Measurements from ENCODE around the gene PRM1. TPM values are rescaled to one million over a fixed set of nuclear protein-coding genes. Genes with fewer than 3 reads are reported as not detected.
A peak's percentile ranks its signal among the peaks of the same experiment; 100 is the strongest.

PRM1 gene
- total and polyA plus RNA-seq, 2 experiments from 2014 or later: not detected

DNA sequence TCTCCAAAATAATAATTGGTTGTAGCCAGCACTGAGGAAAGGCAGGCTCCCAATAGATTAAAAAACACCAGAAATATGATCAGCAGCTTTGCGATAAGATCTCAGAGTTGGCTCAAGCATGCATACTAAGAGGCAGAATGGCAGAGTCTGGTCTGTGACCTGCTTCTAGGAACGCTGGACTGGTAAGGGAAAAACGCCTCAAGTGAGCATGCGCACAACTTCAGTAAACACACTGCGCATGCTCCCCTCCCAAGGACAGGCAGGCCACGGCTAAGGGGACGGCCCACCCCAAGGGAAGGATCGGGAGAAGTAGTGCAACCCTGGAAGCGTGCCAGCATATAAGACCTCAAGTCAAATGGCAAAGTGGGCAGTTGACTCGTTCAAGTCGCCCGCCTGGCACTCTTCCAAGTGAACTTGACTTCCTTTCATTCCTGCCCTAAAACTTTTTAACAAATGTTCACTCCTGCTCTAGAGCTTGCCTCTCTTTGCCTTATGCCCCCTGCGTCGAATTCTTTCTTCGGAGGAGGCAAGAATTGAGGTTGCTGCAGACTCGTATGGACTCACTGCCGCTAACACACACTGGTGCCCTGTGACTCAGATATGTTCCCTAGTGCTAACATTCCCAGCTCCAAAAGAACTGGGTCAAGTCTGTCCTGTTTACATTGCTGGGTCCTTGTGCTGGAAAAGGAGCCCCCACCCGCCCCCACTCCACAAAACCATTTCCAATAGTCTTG, 22.4 kb upstream of the PRM1 start:
- TF ChIP-seq EZH2phosphoT487 (IDR thresholded peaks at IDR 0.05; ENCODE audit: insufficient read depth, low read depth): no peak
- TF ChIP-seq EZH2 (IDR thresholded peaks at IDR 0.05; ENCODE audit: insufficient read depth, poor library complexity, severe bottlenecking): no peak
- 73 to 77% methylated on average over 17 to 18 of the region's 18 CpGs for WGBS, 2 experiments (ENCODE audit: low coverage in 1 of 2, low lambda C conversion rate in 2 of 2, missing lambda C conversion rate in 2 of 2)
- in situ Hi-C loops (cut with MboI): no loop called here
- no peaks in the 10 kb centered on the region for H3K79me2 ChIP-seq (ENCODE audit: insufficient read depth)
- no peaks in the 10 kb centered on the region for H3K36me3 ChIP-seq (ENCODE audit: low read depth)
- no peaks in the 10 kb centered on the region for H4K20me1 ChIP-seq (ENCODE audit: insufficient read depth)
- no peak for DNase-seq
- H3K4me3 ChIP-seq: no peak overlapping the region
- no peaks in the 10 kb centered on the region for H3F3A ChIP-seq (ENCODE audit: insufficient read depth)
- H3K27ac ChIP-seq: no peak overlapping the region
- H3K9me2 ChIP-seq (ENCODE audit: insufficient read depth): no peaks in the 10 kb centered on the region
- H3K4me1 ChIP-seq (ENCODE audit: insufficient read depth): no peaks in the 10 kb centered on the region
- H3K27me3 ChIP-seq (replicated peaks; ENCODE audit: insufficient read depth): no peaks in the 10 kb centered on the region
- no peak overlapping the region for H2AFZ ChIP-seq
- no peaks in the 10 kb centered on the region for H3K9me3 ChIP-seq (ENCODE audit: low read depth)
- no peak overlapping the region for H3K4me2 ChIP-seq (ENCODE audit: unreplicated experiment)
- H3K9ac ChIP-seq: no peak overlapping the region

DNA sequence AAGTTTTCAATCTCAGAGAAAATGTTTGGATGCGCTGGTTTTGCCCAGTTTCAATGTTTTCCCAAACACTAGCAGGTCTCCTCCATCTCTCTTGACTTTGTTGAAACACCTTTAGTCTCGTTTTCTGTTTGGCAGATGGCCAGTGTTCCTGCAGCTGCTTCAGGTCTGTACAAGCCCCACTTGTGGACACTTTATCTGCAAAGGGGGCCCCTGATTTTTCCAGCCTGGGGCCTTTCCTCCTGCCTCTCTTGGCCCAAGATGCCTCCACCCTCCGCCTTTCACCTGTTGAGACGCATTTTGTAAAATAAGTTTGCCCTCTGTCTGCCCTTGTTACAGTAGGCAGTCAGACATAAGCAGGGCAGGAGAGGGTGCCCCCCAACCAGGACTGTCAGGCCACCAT, 21.8 kb upstream of the PRM1 start:
- H3K9me3 ChIP-seq (ENCODE audit: low read depth): no peaks in the 10 kb centered on the region
- no peak overlapping the region for H3K4me3 ChIP-seq
- H3K4me1 ChIP-seq (ENCODE audit: insufficient read depth): no peaks in the 10 kb centered on the region
- no peak overlapping the region for H3K4me2 ChIP-seq (ENCODE audit: unreplicated experiment)
- no peaks in the 10 kb centered on the region for H4K20me1 ChIP-seq (ENCODE audit: insufficient read depth)
- H3F3A ChIP-seq (ENCODE audit: insufficient read depth): 0 out of 2 replicates have a peak, but pooled peaks cover 4% of the 10 kb centered on the region
- H3K36me3 ChIP-seq (ENCODE audit: low read depth): no peaks in the 10 kb centered on the region
- no peaks in the 10 kb centered on the region for H3K79me2 ChIP-seq (ENCODE audit: insufficient read depth)
- H2AFZ ChIP-seq: no peak overlapping the region
- H3K9ac ChIP-seq: no peak overlapping the region
- TF ChIP-seq EZH2phosphoT487 (IDR thresholded peaks at IDR 0.05; ENCODE audit: insufficient read depth, low read depth) (no peak), EZH2 (IDR thresholded peaks at IDR 0.05; ENCODE audit: insufficient read depth, poor library complexity, severe bottlenecking) (no peak)
- in situ Hi-C loops (cut with MboI): no loop called here
- no peaks in the 10 kb centered on the region for H3K27me3 ChIP-seq (replicated peaks; ENCODE audit: insufficient read depth)
- no peaks in the 10 kb centered on the region for H3K9me2 ChIP-seq (ENCODE audit: insufficient read depth)
- 56 to 64% methylated on average over 4 of the region's 4 CpGs for WGBS, 2 experiments (ENCODE audit: low coverage in 1 of 2, low lambda C conversion rate in 2 of 2, missing lambda C conversion rate in 2 of 2)
- no peak overlapping the region for H3K27ac ChIP-seq
- DNase-seq: no peak

DNA sequence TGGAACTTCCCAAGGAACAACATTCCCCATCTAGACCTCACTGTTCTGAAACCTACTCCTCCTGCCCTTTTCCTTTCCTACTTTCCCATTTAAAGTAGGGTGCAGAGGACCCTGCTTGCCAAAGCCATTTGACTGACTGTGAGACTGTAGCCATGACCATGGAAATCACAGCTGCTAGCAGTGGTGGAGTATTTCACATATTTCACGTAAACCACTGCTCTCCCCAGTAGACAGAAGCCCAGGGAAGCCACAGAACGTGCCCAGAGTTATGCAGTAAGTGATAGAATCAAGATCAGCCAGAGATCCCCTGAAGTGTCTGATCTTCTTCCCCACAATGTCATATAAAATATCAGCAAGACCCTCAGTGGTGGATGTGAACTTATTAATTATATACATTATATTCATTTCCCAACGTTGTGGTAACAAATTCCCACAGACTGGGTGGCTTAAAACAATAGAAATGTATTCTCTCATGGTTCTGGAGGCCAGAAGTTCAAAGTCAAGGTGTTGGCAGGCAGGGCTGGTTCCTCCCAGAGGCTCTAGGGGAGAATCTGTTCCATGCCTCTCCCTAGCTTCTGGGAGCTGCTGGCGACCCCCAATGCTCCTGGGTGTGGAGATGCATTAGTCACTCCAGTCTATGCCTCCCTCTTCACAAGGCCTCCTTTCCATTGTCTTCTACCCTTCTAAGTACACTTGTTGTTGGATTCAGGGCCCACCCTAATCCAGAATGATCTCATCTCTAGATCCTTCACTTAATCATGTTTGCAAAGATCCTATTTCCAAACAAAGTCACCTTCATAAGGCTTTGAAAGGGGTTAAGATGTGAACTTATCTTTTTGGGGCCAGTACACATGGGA, 20.7 kb upstream of the PRM1 start:
- in situ Hi-C loops (cut with MboI): no loop called here
- H3K27me3 ChIP-seq (replicated peaks; ENCODE audit: insufficient read depth): no peaks in the 10 kb centered on the region
- TF ChIP-seq EZH2 (IDR thresholded peaks at IDR 0.05; ENCODE audit: insufficient read depth, poor library complexity, severe bottlenecking): no peak
- TF ChIP-seq EZH2phosphoT487 (IDR thresholded peaks at IDR 0.05; ENCODE audit: insufficient read depth, low read depth): no peak
- no peak overlapping the region for H3K9ac ChIP-seq
- H3K27ac ChIP-seq: no peak overlapping the region
- H3K9me2 ChIP-seq (ENCODE audit: insufficient read depth): no peaks in the 10 kb centered on the region
- H3K4me3 ChIP-seq: no peak overlapping the region
- H3K4me2 ChIP-seq (ENCODE audit: unreplicated experiment): no peak overlapping the region
- H3F3A ChIP-seq (ENCODE audit: insufficient read depth): 0 out of 2 replicates have a peak, but pooled peaks cover 4% of the 10 kb centered on the region
- H3K4me1 ChIP-seq (ENCODE audit: insufficient read depth): peaks cover 6% of the 10 kb centered on the region; the same call in 1 of the 2 replicates
- DNase-seq: peak; percentile 7
- H3K36me3 ChIP-seq (ENCODE audit: low read depth): no peaks in the 10 kb centered on the region
- no peaks in the 10 kb centered on the region for H4K20me1 ChIP-seq (ENCODE audit: insufficient read depth)
- 71 to 73% methylated on average over 4 of the region's 4 CpGs for WGBS, 2 experiments (ENCODE audit: low coverage in 1 of 2, low lambda C conversion rate in 2 of 2, missing lambda C conversion rate in 2 of 2)
- H2AFZ ChIP-seq: no peak overlapping the region
- no peaks in the 10 kb centered on the region for H3K9me3 ChIP-seq (ENCODE audit: low read depth)
- H3K79me2 ChIP-seq (ENCODE audit: insufficient read depth): no peaks in the 10 kb centered on the region

DNA sequence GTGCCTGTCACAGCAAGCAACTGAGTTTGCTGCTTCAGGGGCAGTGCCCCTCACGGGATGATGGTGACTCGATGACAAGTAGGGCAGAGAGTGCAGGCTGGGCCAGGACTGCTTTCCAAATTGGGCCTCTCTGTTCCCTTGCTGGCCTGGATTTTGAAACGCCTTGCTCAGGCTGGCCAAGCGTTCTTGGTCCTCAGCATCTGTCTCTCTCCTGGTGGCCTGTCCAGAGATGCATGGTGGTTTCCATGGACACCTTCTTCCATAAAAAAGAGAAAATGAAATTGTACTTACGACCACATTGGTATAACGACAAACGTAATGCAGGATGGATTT, 19.4 kb upstream of the PRM1 start:
- Histone ChIP-seq H2AFZ (no peak overlapping the region), H3K79me2 (ENCODE audit: insufficient read depth) (no peaks in the 10 kb centered on the region), H3K27me3 (replicated peaks; ENCODE audit: insufficient read depth) (no peaks in the 10 kb centered on the region), H3K4me3 (no peak overlapping the region), H3F3A (ENCODE audit: insufficient read depth) (0 out of 2 replicates have a peak, but pooled peaks cover 4% of the 10 kb centered on the region), H3K4me2 (ENCODE audit: unreplicated experiment) (no peak overlapping the region), H4K20me1 (ENCODE audit: insufficient read depth) (no peaks in the 10 kb centered on the region), H3K9me3 (ENCODE audit: low read depth) (no peaks in the 10 kb centered on the region), H3K36me3 (ENCODE audit: low read depth) (no peaks in the 10 kb centered on the region), H3K9me2 (ENCODE audit: insufficient read depth) (no peaks in the 10 kb centered on the region), H3K27ac (no peak overlapping the region), H3K4me1 (ENCODE audit: insufficient read depth) (peaks cover 9% of the 10 kb centered on the region; the same call in 1 of the 2 replicates), H3K9ac (no peak overlapping the region)
- TF ChIP-seq EZH2phosphoT487 (IDR thresholded peaks at IDR 0.05; ENCODE audit: insufficient read depth, low read depth): no peak
- TF ChIP-seq EZH2 (IDR thresholded peaks at IDR 0.05; ENCODE audit: insufficient read depth, poor library complexity, severe bottlenecking): no peak
- in situ Hi-C loops (cut with MboI): no loop called here
- DNase-seq: no peak
- 44 to 48% methylated on average over 7 of the region's 7 CpGs for WGBS, 2 experiments (ENCODE audit: low coverage in 1 of 2, low lambda C conversion rate in 2 of 2, missing lambda C conversion rate in 2 of 2)
